H9 (cell line): ENCODE data around the gene SALL3. TPM values are rescaled to one million over a fixed set of nuclear protein-coding genes. Genes with fewer than 3 reads are reported as not detected.

Experiments
- DNase-seq: peaks from one replicate; pipeline ENCODE4 v3.0.0-alpha.2; 2017
- H2AFZ ChIP-seq: one replicate; pipeline ENCODE4 v1.6.1; 2013; ENCODE audit warnings: mild to moderate bottlenecking, low read length, control low read depth, moderate library complexity
- H2AK5ac ChIP-seq: 2 replicates; pipeline ENCODE4 v1.6.1; 2013; ENCODE audit warnings: low read length, control low read depth, mixed read lengths; ENCODE audit not compliant: insufficient read length
- H2BK120ac ChIP-seq: one replicate; pipeline ENCODE4 v1.6.1; 2013; ENCODE audit warnings: low read depth, mild to moderate bottlenecking, low read length, control low read depth, inconsistent platforms; ENCODE audit not compliant: poor library complexity, severe bottlenecking
- H2BK12ac ChIP-seq: 2 replicates; pipeline ENCODE4 v1.6.1; 2013; ENCODE audit warnings: low read length, control low read depth, mixed read lengths, low read depth; ENCODE audit not compliant: insufficient read length
- H2BK15ac ChIP-seq: 2 replicates; pipeline ENCODE4 v1.6.1; 2013; ENCODE audit warnings: low read depth, low read length, control low read depth
- H2BK20ac ChIP-seq: one replicate; pipeline ENCODE4 v1.6.1; 2013; ENCODE audit warnings: low read depth, mild to moderate bottlenecking, low read length, control low read depth, inconsistent platforms; ENCODE audit not compliant: poor library complexity, severe bottlenecking
- H2BK5ac ChIP-seq: 2 replicates; pipeline ENCODE4 v1.6.1; 2013; ENCODE audit warnings: low read length, control low read depth, mixed read lengths; ENCODE audit not compliant: insufficient read length
- H3K14ac ChIP-seq: 2 replicates; pipeline ENCODE4 v1.6.1; 2013; ENCODE audit warnings: low read length, control low read depth; ENCODE audit not compliant: insufficient read depth
- H3K18ac ChIP-seq: 2 replicates; pipeline ENCODE4 v1.6.1; 2013; ENCODE audit warnings: low read depth, mild to moderate bottlenecking, mixed read lengths, low read length, control low read depth; ENCODE audit not compliant: insufficient read length
- H3K23ac ChIP-seq: 2 replicates; pipeline ENCODE4 v1.6.1; 2013; ENCODE audit warnings: low read length, control low read depth, mixed read lengths, low read depth; ENCODE audit not compliant: insufficient read length
- H3K23me2 ChIP-seq: 2 replicates; pipeline ENCODE4 v1.6.1; 2013; ENCODE audit warnings: low read depth, mild to moderate bottlenecking, mixed read lengths, low read length, control low read depth; ENCODE audit not compliant: insufficient read length, poor library complexity, severe bottlenecking
- H3K27ac ChIP-seq: 2 replicates; pipeline ENCODE4 v1.5.1; 2013; ENCODE audit warnings: low read length, control low read depth, mixed read lengths, low read depth; ENCODE audit not compliant: insufficient read length
- H3K27me3 ChIP-seq: 2 replicates; pipeline ENCODE4 v1.6.1; 2013; ENCODE audit warnings: low read length, control low read depth, inconsistent platforms; ENCODE audit not compliant: insufficient read depth
- H3K4ac ChIP-seq: 2 replicates; pipeline ENCODE4 v1.6.1; 2013; ENCODE audit warnings: low read depth, mild to moderate bottlenecking, control low read depth, inconsistent platforms, low read length, moderate library complexity
- H3K4me1 ChIP-seq: 2 replicates; pipeline ENCODE4 v1.6.1; 2013; ENCODE audit warnings: low read length, control low read depth, inconsistent platforms; ENCODE audit not compliant: insufficient read depth
- H3K4me2 ChIP-seq: 2 replicates; pipeline ENCODE4 v1.6.1; 2013; ENCODE audit warnings: low read length, control low read depth, mixed read lengths; ENCODE audit not compliant: insufficient read length, insufficient read depth
- H3K56ac ChIP-seq: 2 replicates; pipeline ENCODE4 v1.6.1; 2013; ENCODE audit warnings: low read depth, mild to moderate bottlenecking, mixed read lengths, low read length, control low read depth; ENCODE audit not compliant: insufficient read length
- H3K79me1 ChIP-seq: 2 replicates; pipeline ENCODE4 v1.6.1; 2013; ENCODE audit warnings: low read depth, mild to moderate bottlenecking, moderate library complexity, low read length, control low read depth, inconsistent platforms; ENCODE audit not compliant: insufficient read depth, poor library complexity, severe bottlenecking
- H3K79me2 ChIP-seq: 2 replicates; pipeline ENCODE4 v1.6.1; 2013; ENCODE audit warnings: low read length, control low read depth, inconsistent platforms; ENCODE audit not compliant: insufficient read depth
- H3K9ac ChIP-seq: 2 replicates; pipeline ENCODE4 v1.6.1; 2013; ENCODE audit warnings: low read length, control low read depth, mixed read lengths; ENCODE audit not compliant: insufficient read length; ENCODE audit errors: extremely low read depth
- H3K9me3 ChIP-seq: one replicate; pipeline ENCODE4 v1.6.1; 2013; ENCODE audit warnings: low read depth, low read length, inconsistent platforms; ENCODE audit not compliant: control insufficient read depth
- H3T11ph ChIP-seq: one replicate; pipeline ENCODE4 v1.6.1; 2013; ENCODE audit warnings: mild to moderate bottlenecking, low read length, control low read depth, inconsistent platforms
- H4K20me1 ChIP-seq: one replicate; pipeline ENCODE4 v1.6.1; 2013; ENCODE audit not compliant: control insufficient read depth, insufficient read length, insufficient read depth
- H4K5ac ChIP-seq: 2 replicates; pipeline ENCODE4 v1.6.1; 2013; ENCODE audit warnings: low read depth, mild to moderate bottlenecking, mixed read lengths, low read length, control low read depth; ENCODE audit not compliant: insufficient read length
- H4K8ac ChIP-seq: replicated peaks from 2 replicates; pipeline ENCODE4 v1.6.1; 2013; ENCODE audit warnings: low read length, control low read depth, mixed read lengths, low read depth; ENCODE audit not compliant: insufficient read length
- H4K91ac ChIP-seq: 2 replicates; pipeline ENCODE4 v1.6.1; 2013; ENCODE audit warnings: low read depth, mild to moderate bottlenecking, moderate library complexity, mixed read lengths, low read length, control low read depth; ENCODE audit not compliant: insufficient read length
- H3K27ac Mint-ChIP-seq, 3 experiments: 2 replicates in 2 of 3; 3 replicates in 1 of 3; pipeline ENCODE4 v1.8.0; 2020 to 2021; ENCODE audit warnings: mixed read lengths in 3 of 3, mild to moderate bottlenecking in 1 of 3, moderate library complexity in 1 of 3
- H3K27me3 Mint-ChIP-seq: 2 replicates; pipeline ENCODE4 v1.8.0; 2021; ENCODE audit warnings: low read depth, mild to moderate bottlenecking, moderate library complexity, mixed read lengths
- H3K36me3 Mint-ChIP-seq, 3 experiments: 2 replicates in 2 of 3; 3 replicates in 1 of 3; pipeline ENCODE4 v1.8.0; 2020 to 2021; ENCODE audit warnings: low read depth in 3 of 3, mixed read lengths in 3 of 3; ENCODE audit not compliant: insufficient read depth in 1 of 3
- H3K4me1 Mint-ChIP-seq, 2 experiments: 2 replicates each; pipeline ENCODE4 v1.8.0; 2020; ENCODE audit warnings: mixed read lengths in 2 of 2
- H3K4me3 Mint-ChIP-seq, 2 experiments: 2 replicates in 1 of 2; 3 replicates in 1 of 2; pipeline ENCODE4 v1.8.0; 2020 to 2021; ENCODE audit warnings: mild to moderate bottlenecking in 2 of 2, mixed read lengths in 2 of 2, moderate library complexity in 1 of 2
- H3K9me3 Mint-ChIP-seq, 2 experiments: 2 replicates in 1 of 2; 3 replicates in 1 of 2; pipeline ENCODE4 v1.8.0; 2020; ENCODE audit warnings: mild to moderate bottlenecking in 2 of 2, mixed read lengths in 2 of 2, moderate library complexity in 1 of 2
- CTCF ChIP-seq: fragments of 200-600 bp; sonication (generic); conservative IDR thresholded peaks from 3 replicates; pipeline ENCODE4 v1.8.0; 2021; ENCODE audit warnings: antibody characterized with exemption, mild to moderate bottlenecking
- WGBS: extraction: QIAGEN DNeasy Blood & Tissue Kit; methylation state at CpG from one replicate; pipeline ENCODE4 v1.1.7; 2013; ENCODE audit warnings: missing lambda C conversion rate, low lambda C conversion rate, mixed read lengths; ENCODE audit not compliant: insufficient read length; ENCODE audit errors: extremely low coverage; 5-methylcytosine and 5-hydroxymethylcytosine counted together
- total RNA-seq: library from RNA; stranded (reverse); gene quantifications from 2 replicates; pipeline ENCODE4 v1.2.1, GENCODE V29; 2021

Gene SALL3
- total RNA-seq, 1 experiment from 2014 or later: 52.4 TPM

- Histone ChIP-seq H3K18ac (no peak overlapping the region), H3K4ac (no peak overlapping the region), H3K27me3 (peaks cover 60% of the 10 kb centered on the region), H3T11ph (no peak overlapping the region), H4K8ac (no peak overlapping the region), H2AK5ac (no peak overlapping the region), H4K20me1 (no peaks in the 10 kb centered on the region), H3K14ac (no peak overlapping the region; the same call in 1 of the 2 replicates), H2BK120ac (no peak overlapping the region), H4K91ac (no peak overlapping the region), H3K4me1 (peaks cover 4% of the 10 kb centered on the region; the same call in 1 of the 2 replicates), H2BK20ac (no peak overlapping the region), H3K79me2 (no peaks in the 10 kb centered on the region), H2BK12ac (no peak overlapping the region), H3K23ac (no peak overlapping the region), H3K27ac (no peak overlapping the region), H2BK5ac (no peak overlapping the region), H3K23me2 (peaks cover 12% of the 10 kb centered on the region), H4K5ac (no peak overlapping the region), H3K9me3 (no peaks in the 10 kb centered on the region), H3K9ac (no peak overlapping the region), H3K4me2 (no peak overlapping the region), H3K56ac (no peak overlapping the region), H3K79me1 (no peaks in the 10 kb centered on the region), H2AFZ (no peak overlapping the region), H2BK15ac (no peak overlapping the region)
- H3K4me3 Mint-ChIP-seq: peak overlapping the region; percentile 43 to 78; a peak in 4 of 5 replicates
- H3K27ac Mint-ChIP-seq: no peak overlapping the region
- peaks cover 17 to 34% of the 10 kb centered on the region in 2 experiments for H3K4me1 Mint-ChIP-seq
- peaks cover 96% of the 10 kb centered on the region for H3K27me3 Mint-ChIP-seq
- no peak for TF ChIP-seq CTCF
- peak; percentile 41 for DNase-seq
- peaks cover 0 to 4% (median 3%) of the 10 kb centered on the region in 3 experiments; a peak in 2 of 7 replicates for H3K36me3 Mint-ChIP-seq
- H3K9me3 Mint-ChIP-seq: peaks cover 4 to 6% of the 10 kb centered on the region in 2 experiments; a peak in 2 of 5 replicates
- WGBS: no CpG with 5 or more reads among the region's 16 CpGs
Observed at GRCh38 chr18:78972385-78972918, 7.2 kb upstream of the SALL3 start.
